ACC112 (cell line): Measurements from ENCODE around the gene PLCXD3.

Experiments
- H2AFZ ChIP-seq: fragments of 200-600 bp; sonication (generic); one replicate; pipeline ENCODE4 v1.6.0; 2017; ENCODE audit warnings: antibody characterized with exemption, low read length; ENCODE audit not compliant: unreplicated experiment
- H3K27ac ChIP-seq: fragments of 200-600 bp; sonication (generic); 2 replicates; pipeline ENCODE4 v1.5.1; 2014; ENCODE audit warnings: low read depth, mild to moderate bottlenecking, antibody characterized with exemption, low read length, moderate library complexity
- H3K27me3 ChIP-seq: fragments of 200-600 bp; sonication (generic); 2 replicates; pipeline ENCODE4 v1.6.1; 2014; ENCODE audit warnings: mild to moderate bottlenecking, antibody characterized with exemption, low read length, moderate library complexity, mixed read lengths; ENCODE audit not compliant: insufficient read depth
- H3K36me3 ChIP-seq: fragments of 200-600 bp; sonication (generic); 2 replicates; pipeline ENCODE4 v1.6.1; 2016; ENCODE audit warnings: mild to moderate bottlenecking, antibody characterized with exemption, low read length, moderate library complexity, mixed read lengths; ENCODE audit not compliant: insufficient read depth
- H3K4me1 ChIP-seq: fragments of 200-600 bp; sonication (generic); one replicate; pipeline ENCODE4 v1.6.1; 2016; ENCODE audit warnings: low read length, mixed read lengths; ENCODE audit not compliant: insufficient read depth, unreplicated experiment, control insufficient read depth
- H3K4me3 ChIP-seq: fragments of 200-600 bp; sonication (generic); 2 replicates; pipeline ENCODE4 v1.5.1; 2014; ENCODE audit warnings: mild to moderate bottlenecking, low read depth, low read length
- H3K79me2 ChIP-seq: fragments of 200-600 bp; sonication (generic); one replicate; pipeline ENCODE4 v1.6.0; 2016; ENCODE audit warnings: low read length; ENCODE audit not compliant: control insufficient read depth, unreplicated experiment, insufficient read depth

Gene PLCXD3

GRCh38 chr5:41290810-41291209 is 219.6 kb downstream of the PLCXD3 start:
- H2AFZ ChIP-seq, result no peak overlapping the region
- H3K36me3 ChIP-seq, result no peaks in the 10 kb centered on the region
- H3K4me3 ChIP-seq, result no peak overlapping the region
- H3K4me1 ChIP-seq, result no peaks in the 10 kb centered on the region
- no peaks in the 10 kb centered on the region for H3K79me2 ChIP-seq
- no peaks in the 10 kb centered on the region for H3K27me3 ChIP-seq
- no peak overlapping the region for H3K27ac ChIP-seq

- Histone ChIP-seq H3K27me3 (no peaks in the 10 kb centered on the region), H3K4me1 (no peaks in the 10 kb centered on the region), H3K4me3 (no peak overlapping the region), H3K36me3 (no peaks in the 10 kb centered on the region), H2AFZ (no peak overlapping the region), H3K27ac (no peak overlapping the region), H3K79me2 (no peaks in the 10 kb centered on the region)
Observed at GRCh38 chr5:41289970-41290464, 220.4 kb downstream of the PLCXD3 start.

GRCh38 chr5:41286696-41287095 is 223.7 kb downstream of the PLCXD3 start:
- Histone ChIP-seq H3K4me3 (no peak overlapping the region), H3K27ac (no peak overlapping the region), H3K79me2 (no peaks in the 10 kb centered on the region), H3K4me1 (no peaks in the 10 kb centered on the region), H3K36me3 (no peaks in the 10 kb centered on the region), H2AFZ (no peak overlapping the region), H3K27me3 (no peaks in the 10 kb centered on the region)

GRCh38 chr5:41286165-41286564 is 224.2 kb downstream of the PLCXD3 start:
- H3K4me1 ChIP-seq, result no peaks in the 10 kb centered on the region
- no peaks in the 10 kb centered on the region for H3K79me2 ChIP-seq
- no peaks in the 10 kb centered on the region for H3K36me3 ChIP-seq
- no peaks in the 10 kb centered on the region for H3K27me3 ChIP-seq
- no peak overlapping the region for H3K4me3 ChIP-seq
- H3K27ac ChIP-seq, result no peak overlapping the region
- no peak overlapping the region for H2AFZ ChIP-seq

- no peaks in the 10 kb centered on the region for H3K79me2 ChIP-seq
- H3K4me1 ChIP-seq, result no peaks in the 10 kb centered on the region
- no peak overlapping the region for H3K27ac ChIP-seq
- no peaks in the 10 kb centered on the region for H3K27me3 ChIP-seq
- H3K4me3 ChIP-seq, result no peak overlapping the region
- no peaks in the 10 kb centered on the region for H3K36me3 ChIP-seq
- H2AFZ ChIP-seq, result no peak overlapping the region
Observed at GRCh38 chr5:41284938-41285337, 225.5 kb downstream of the PLCXD3 start.

- Histone ChIP-seq H3K36me3 (no peaks in the 10 kb centered on the region), H3K27me3 (no peaks in the 10 kb centered on the region), H2AFZ (no peak overlapping the region), H3K4me1 (no peaks in the 10 kb centered on the region), H3K79me2 (no peaks in the 10 kb centered on the region), H3K4me3 (no peak overlapping the region), H3K27ac (no peak overlapping the region)
Observed at GRCh38 chr5:41281215-41281810, 229.1 kb downstream of the PLCXD3 start.

- Histone ChIP-seq H2AFZ (peak overlapping the region; percentile 25), H3K4me1 (no peaks in the 10 kb centered on the region), H3K27me3 (no peaks in the 10 kb centered on the region), H3K4me3 (no peak overlapping the region), H3K36me3 (no peaks in the 10 kb centered on the region), H3K79me2 (no peaks in the 10 kb centered on the region), H3K27ac (no peak overlapping the region)
Observed at GRCh38 chr5:41279040-41279439, 231.4 kb downstream of the PLCXD3 start.

GRCh38 chr5:41277476-41278245 is 232.7 kb downstream of the PLCXD3 start:
- Histone ChIP-seq H2AFZ (no peak overlapping the region), H3K27ac (no peak overlapping the region), H3K27me3 (no peaks in the 10 kb centered on the region), H3K36me3 (no peaks in the 10 kb centered on the region), H3K79me2 (no peaks in the 10 kb centered on the region), H3K4me1 (no peaks in the 10 kb centered on the region), H3K4me3 (no peak overlapping the region)

GRCh38 chr5:41275813-41276512 is 234.4 kb downstream of the PLCXD3 start:
- no peaks in the 10 kb centered on the region for H3K36me3 ChIP-seq
- no peak overlapping the region for H3K27ac ChIP-seq
- H3K79me2 ChIP-seq, result no peaks in the 10 kb centered on the region
- H2AFZ ChIP-seq, result no peak overlapping the region
- H3K27me3 ChIP-seq, result no peaks in the 10 kb centered on the region
- no peak overlapping the region for H3K4me3 ChIP-seq
- H3K4me1 ChIP-seq, result no peaks in the 10 kb centered on the region

GRCh38 chr5:41270423-41271251 is 239.8 kb downstream of the PLCXD3 start:
- H3K4me3 ChIP-seq, result no peak overlapping the region
- H2AFZ ChIP-seq, result peak overlapping the region; percentile 35

More at GRCh38 chr5:41270423-41271251, 239.8 kb downstream of the PLCXD3 start:
- H3K27me3 ChIP-seq, result no peaks in the 10 kb centered on the region
- H3K27ac ChIP-seq, result no peak overlapping the region
- H3K36me3 ChIP-seq, result no peaks in the 10 kb centered on the region
- H3K4me1 ChIP-seq, result no peaks in the 10 kb centered on the region
- H3K79me2 ChIP-seq, result no peaks in the 10 kb centered on the region
